NCI-H1417 treated with DMSO at 0.1 percent for 48 hours (cell line): ENCODE data around the gene TMEM130.

Source experiments
- DNase-seq: peaks from one replicate; lab custom pipeline; 2025; lab: John Stamatoyannopoulos, UW

The TMEM130 gene

GRCh38 chr7:98841179-98841997 lies 28.4 kb downstream of the TMEM130 start:
- no peak for DNase-seq

GRCh38 chr7:98840722-98841121 lies 29.1 kb downstream of the TMEM130 start:
- DNase-seq = no peak

- no peak for DNase-seq
Observed at GRCh38 chr7:98840096-98840495, 29.7 kb downstream of the TMEM130 start.

GRCh38 chr7:98837630-98837972 lies 32.2 kb downstream of the TMEM130 start:
- no peak for DNase-seq

GRCh38 chr7:98836811-98837629 lies 32.8 kb downstream of the TMEM130 start:
- DNase-seq = no peak

GRCh38 chr7:98834949-98835348 lies 34.9 kb downstream of the TMEM130 start:
- no peak for DNase-seq

GRCh38 chr7:98833022-98833421 lies 36.8 kb downstream of the TMEM130 start:
- DNase-seq = no peak

GRCh38 chr7:98831641-98832221 lies 38.1 kb downstream of the TMEM130 start:
- DNase-seq = no peak

GRCh38 chr7:98830972-98831548 lies 38.8 kb downstream of the TMEM130 start:
- no peak for DNase-seq

GRCh38 chr7:98828368-98828767 lies 41.4 kb downstream of the TMEM130 start:
- DNase-seq = no peak

- no peak for DNase-seq
Observed at GRCh38 chr7:98827258-98827657, 42.6 kb downstream of the TMEM130 start.

- DNase-seq = no peak
Observed at GRCh38 chr7:98826811-98827231, 43.0 kb downstream of the TMEM130 start.

- DNase-seq = no peak
Observed at GRCh38 chr7:98826387-98826786, 43.4 kb downstream of the TMEM130 start.

- no peak for DNase-seq
Observed at GRCh38 chr7:98823226-98823625, 46.6 kb downstream of the TMEM130 start.

- no peak for DNase-seq
Observed at GRCh38 chr7:98821348-98821747, 48.5 kb downstream of the TMEM130 start.

GRCh38 chr7:98816967-98817710 lies 52.7 kb downstream of the TMEM130 start:
- no peak for DNase-seq

GRCh38 chr7:98816241-98816640 lies 53.6 kb downstream of the TMEM130 start:
- no peak for DNase-seq

- DNase-seq = no peak
Observed at GRCh38 chr7:98815313-98815712, 54.5 kb downstream of the TMEM130 start.

GRCh38 chr7:98811299-98811698 lies 58.5 kb downstream of the TMEM130 start:
- no peak for DNase-seq

- no peak for DNase-seq
Observed at GRCh38 chr7:98810153-98810802, 59.5 kb downstream of the TMEM130 start.

GRCh38 chr7:98808751-98809460 lies 60.9 kb downstream of the TMEM130 start:
- no peak for DNase-seq
